IMR-90 (cell line): ENCODE data around the gene FXYD6.

Source experiments
- FOS ChIP-seq: fragments of 150-350 bp; IDR thresholded peaks from 2 replicates; pipeline ENCODE4 v1.6.1; 2016; ENCODE audit warnings: low read depth, low read length
- MAFK ChIP-seq: IDR thresholded peaks from 2 replicates; pipeline ENCODE4 v1.6.1; 2012; ENCODE audit warnings: low read depth, low read length, improper control_type of control experiment
- MAZ ChIP-seq: IDR thresholded peaks from 2 replicates; pipeline ENCODE4 v1.6.1; 2012; ENCODE audit warnings: low read depth, mild to moderate bottlenecking, low read length, improper control_type of control experiment, moderate library complexity, borderline replicate concordance
- POLR2A ChIP-seq: IDR thresholded peaks from 2 replicates; pipeline ENCODE4 v1.6.1; 2012; ENCODE audit warnings: mild to moderate bottlenecking, low read depth, low read length
- RAD21 ChIP-seq: IDR thresholded peaks from 2 replicates; pipeline ENCODE4 v1.6.1; 2012; ENCODE audit warnings: low read length, improper control_type of control experiment
- RCOR1 ChIP-seq: IDR thresholded peaks from 2 replicates; pipeline ENCODE4 v1.6.1; 2012; ENCODE audit warnings: mild to moderate bottlenecking, low read length, improper control_type of control experiment; ENCODE audit not compliant: insufficient replicate concordance
- RFX5 ChIP-seq: IDR thresholded peaks from 2 replicates; pipeline ENCODE4 v1.8.0; 2012; ENCODE audit warnings: low read depth, mild to moderate bottlenecking, low read length, moderate library complexity
- SMC3 ChIP-seq: fragments of 150-350 bp; IDR thresholded peaks from 2 replicates; pipeline ENCODE4 v1.6.1; 2016; ENCODE audit warnings: low read depth, mild to moderate bottlenecking, antibody characterized with exemption, low read length, moderate library complexity
- TF ChIP-seq, protein P1 (sequence below): conservative IDR thresholded peaks from 2 replicates; pipeline ENCODE4 v1.5.1; 2012; ENCODE audit warnings: mild to moderate bottlenecking, low read depth, low read length, improper control_type of control experiment
- TF ChIP-seq, protein P2 (sequence below): fragments of 150-350 bp; IDR thresholded peaks from 2 replicates; pipeline ENCODE4 v1.6.1; 2017; ENCODE audit warnings: mild to moderate bottlenecking, antibody characterized with exemption, low read length, low read depth

DNA sequence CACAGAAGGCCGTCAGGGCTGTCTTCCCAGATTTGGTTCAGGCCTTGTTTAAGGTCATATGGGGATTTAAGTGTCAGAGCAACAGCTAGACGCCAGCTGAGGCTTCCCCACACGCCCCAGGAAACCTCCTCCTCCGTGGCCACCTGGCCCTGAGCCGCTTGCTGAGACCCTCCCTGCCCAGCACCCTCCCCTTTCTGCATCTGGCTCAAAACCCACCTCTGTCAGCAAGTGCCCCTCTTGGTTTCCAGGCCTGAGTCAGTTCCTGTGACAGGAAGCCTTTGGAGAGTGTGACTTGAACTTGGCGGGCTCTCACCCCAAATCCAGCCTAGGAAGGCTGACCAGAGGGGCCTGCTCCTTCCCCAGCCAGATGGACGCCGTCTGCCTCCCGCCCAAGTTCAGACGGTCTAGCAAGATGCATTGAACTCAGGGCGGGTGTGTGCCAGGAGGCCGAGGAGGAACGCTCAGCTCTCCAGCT is 52.5 kb downstream of the FXYD6 start:
- TF ChIP-seq FOS: no peak
- TF ChIP-seq, protein P1, sequence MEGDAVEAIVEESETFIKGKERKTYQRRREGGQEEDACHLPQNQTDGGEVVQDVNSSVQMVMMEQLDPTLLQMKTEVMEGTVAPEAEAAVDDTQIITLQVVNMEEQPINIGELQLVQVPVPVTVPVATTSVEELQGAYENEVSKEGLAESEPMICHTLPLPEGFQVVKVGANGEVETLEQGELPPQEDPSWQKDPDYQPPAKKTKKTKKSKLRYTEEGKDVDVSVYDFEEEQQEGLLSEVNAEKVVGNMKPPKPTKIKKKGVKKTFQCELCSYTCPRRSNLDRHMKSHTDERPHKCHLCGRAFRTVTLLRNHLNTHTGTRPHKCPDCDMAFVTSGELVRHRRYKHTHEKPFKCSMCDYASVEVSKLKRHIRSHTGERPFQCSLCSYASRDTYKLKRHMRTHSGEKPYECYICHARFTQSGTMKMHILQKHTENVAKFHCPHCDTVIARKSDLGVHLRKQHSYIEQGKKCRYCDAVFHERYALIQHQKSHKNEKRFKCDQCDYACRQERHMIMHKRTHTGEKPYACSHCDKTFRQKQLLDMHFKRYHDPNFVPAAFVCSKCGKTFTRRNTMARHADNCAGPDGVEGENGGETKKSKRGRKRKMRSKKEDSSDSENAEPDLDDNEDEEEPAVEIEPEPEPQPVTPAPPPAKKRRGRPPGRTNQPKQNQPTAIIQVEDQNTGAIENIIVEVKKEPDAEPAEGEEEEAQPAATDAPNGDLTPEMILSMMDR: no peak
- no peak for TF ChIP-seq RAD21
- no peak for TF ChIP-seq SMC3
- no peak for TF ChIP-seq POLR2A
- TF ChIP-seq MAFK: no peak
- TF ChIP-seq, protein P2, sequence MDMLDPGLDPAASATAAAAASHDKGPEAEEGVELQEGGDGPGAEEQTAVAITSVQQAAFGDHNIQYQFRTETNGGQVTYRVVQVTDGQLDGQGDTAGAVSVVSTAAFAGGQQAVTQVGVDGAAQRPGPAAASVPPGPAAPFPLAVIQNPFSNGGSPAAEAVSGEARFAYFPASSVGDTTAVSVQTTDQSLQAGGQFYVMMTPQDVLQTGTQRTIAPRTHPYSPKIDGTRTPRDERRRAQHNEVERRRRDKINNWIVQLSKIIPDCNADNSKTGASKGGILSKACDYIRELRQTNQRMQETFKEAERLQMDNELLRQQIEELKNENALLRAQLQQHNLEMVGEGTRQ: no peak
- TF ChIP-seq RFX5: no peak
- no peak for TF ChIP-seq MAZ
- no peak for TF ChIP-seq RCOR1
